H9 (cell line): ENCODE results near the gene VASN. TPM values are rescaled to one million over a fixed set of nuclear protein-coding genes. Genes with fewer than 3 reads are reported as not detected.

Source experiments
- DNase-seq: peaks from one replicate; pipeline ENCODE4 v3.0.0-alpha.2; 2017
- H2AFZ ChIP-seq: one replicate; pipeline ENCODE4 v1.6.1; 2013; ENCODE audit warnings: mild to moderate bottlenecking, low read length, control low read depth, moderate library complexity
- H2AK5ac ChIP-seq: 2 replicates; pipeline ENCODE4 v1.6.1; 2013; ENCODE audit warnings: low read length, control low read depth, mixed read lengths; ENCODE audit not compliant: insufficient read length
- H2BK120ac ChIP-seq: one replicate; pipeline ENCODE4 v1.6.1; 2013; ENCODE audit warnings: low read depth, mild to moderate bottlenecking, low read length, control low read depth, inconsistent platforms; ENCODE audit not compliant: poor library complexity, severe bottlenecking
- H2BK12ac ChIP-seq: 2 replicates; pipeline ENCODE4 v1.6.1; 2013; ENCODE audit warnings: low read length, control low read depth, mixed read lengths, low read depth; ENCODE audit not compliant: insufficient read length
- H2BK15ac ChIP-seq: 2 replicates; pipeline ENCODE4 v1.6.1; 2013; ENCODE audit warnings: low read depth, low read length, control low read depth
- H2BK20ac ChIP-seq: one replicate; pipeline ENCODE4 v1.6.1; 2013; ENCODE audit warnings: low read depth, mild to moderate bottlenecking, low read length, control low read depth, inconsistent platforms; ENCODE audit not compliant: poor library complexity, severe bottlenecking
- H2BK5ac ChIP-seq: 2 replicates; pipeline ENCODE4 v1.6.1; 2013; ENCODE audit warnings: low read length, control low read depth, mixed read lengths; ENCODE audit not compliant: insufficient read length
- H3K14ac ChIP-seq: 2 replicates; pipeline ENCODE4 v1.6.1; 2013; ENCODE audit warnings: low read length, control low read depth; ENCODE audit not compliant: insufficient read depth
- H3K18ac ChIP-seq: 2 replicates; pipeline ENCODE4 v1.6.1; 2013; ENCODE audit warnings: low read depth, mild to moderate bottlenecking, mixed read lengths, low read length, control low read depth; ENCODE audit not compliant: insufficient read length
- H3K23ac ChIP-seq: 2 replicates; pipeline ENCODE4 v1.6.1; 2013; ENCODE audit warnings: low read length, control low read depth, mixed read lengths, low read depth; ENCODE audit not compliant: insufficient read length
- H3K23me2 ChIP-seq: 2 replicates; pipeline ENCODE4 v1.6.1; 2013; ENCODE audit warnings: low read depth, mild to moderate bottlenecking, mixed read lengths, low read length, control low read depth; ENCODE audit not compliant: insufficient read length, poor library complexity, severe bottlenecking
- H3K27ac ChIP-seq: 2 replicates; pipeline ENCODE4 v1.5.1; 2013; ENCODE audit warnings: low read length, control low read depth, mixed read lengths, low read depth; ENCODE audit not compliant: insufficient read length
- H3K27me3 ChIP-seq: 2 replicates; pipeline ENCODE4 v1.6.1; 2013; ENCODE audit warnings: low read length, control low read depth, inconsistent platforms; ENCODE audit not compliant: insufficient read depth
- H3K4ac ChIP-seq: 2 replicates; pipeline ENCODE4 v1.6.1; 2013; ENCODE audit warnings: low read depth, mild to moderate bottlenecking, control low read depth, inconsistent platforms, low read length, moderate library complexity
- H3K4me1 ChIP-seq: 2 replicates; pipeline ENCODE4 v1.6.1; 2013; ENCODE audit warnings: low read length, control low read depth, inconsistent platforms; ENCODE audit not compliant: insufficient read depth
- H3K4me2 ChIP-seq: 2 replicates; pipeline ENCODE4 v1.6.1; 2013; ENCODE audit warnings: low read length, control low read depth, mixed read lengths; ENCODE audit not compliant: insufficient read length, insufficient read depth
- H3K56ac ChIP-seq: 2 replicates; pipeline ENCODE4 v1.6.1; 2013; ENCODE audit warnings: low read depth, mild to moderate bottlenecking, mixed read lengths, low read length, control low read depth; ENCODE audit not compliant: insufficient read length
- H3K79me1 ChIP-seq: 2 replicates; pipeline ENCODE4 v1.6.1; 2013; ENCODE audit warnings: low read depth, mild to moderate bottlenecking, moderate library complexity, low read length, control low read depth, inconsistent platforms; ENCODE audit not compliant: insufficient read depth, poor library complexity, severe bottlenecking
- H3K79me2 ChIP-seq: 2 replicates; pipeline ENCODE4 v1.6.1; 2013; ENCODE audit warnings: low read length, control low read depth, inconsistent platforms; ENCODE audit not compliant: insufficient read depth
- H3K9ac ChIP-seq: 2 replicates; pipeline ENCODE4 v1.6.1; 2013; ENCODE audit warnings: low read length, control low read depth, mixed read lengths; ENCODE audit not compliant: insufficient read length; ENCODE audit errors: extremely low read depth
- H3K9me3 ChIP-seq: one replicate; pipeline ENCODE4 v1.6.1; 2013; ENCODE audit warnings: low read depth, low read length, inconsistent platforms; ENCODE audit not compliant: control insufficient read depth
- H3T11ph ChIP-seq: one replicate; pipeline ENCODE4 v1.6.1; 2013; ENCODE audit warnings: mild to moderate bottlenecking, low read length, control low read depth, inconsistent platforms
- H4K20me1 ChIP-seq: one replicate; pipeline ENCODE4 v1.6.1; 2013; ENCODE audit not compliant: control insufficient read depth, insufficient read length, insufficient read depth
- H4K5ac ChIP-seq: 2 replicates; pipeline ENCODE4 v1.6.1; 2013; ENCODE audit warnings: low read depth, mild to moderate bottlenecking, mixed read lengths, low read length, control low read depth; ENCODE audit not compliant: insufficient read length
- H4K8ac ChIP-seq: replicated peaks from 2 replicates; pipeline ENCODE4 v1.6.1; 2013; ENCODE audit warnings: low read length, control low read depth, mixed read lengths, low read depth; ENCODE audit not compliant: insufficient read length
- H4K91ac ChIP-seq: 2 replicates; pipeline ENCODE4 v1.6.1; 2013; ENCODE audit warnings: low read depth, mild to moderate bottlenecking, moderate library complexity, mixed read lengths, low read length, control low read depth; ENCODE audit not compliant: insufficient read length
- H3K27ac Mint-ChIP-seq, 3 experiments: 2 replicates in 2 of 3; 3 replicates in 1 of 3; pipeline ENCODE4 v1.8.0; 2020 to 2021; ENCODE audit warnings: mixed read lengths in 3 of 3, mild to moderate bottlenecking in 1 of 3, moderate library complexity in 1 of 3
- H3K27me3 Mint-ChIP-seq: 2 replicates; pipeline ENCODE4 v1.8.0; 2021; ENCODE audit warnings: low read depth, mild to moderate bottlenecking, moderate library complexity, mixed read lengths
- H3K36me3 Mint-ChIP-seq, 3 experiments: 2 replicates in 2 of 3; 3 replicates in 1 of 3; pipeline ENCODE4 v1.8.0; 2020 to 2021; ENCODE audit warnings: low read depth in 3 of 3, mixed read lengths in 3 of 3; ENCODE audit not compliant: insufficient read depth in 1 of 3
- H3K4me1 Mint-ChIP-seq, 2 experiments: 2 replicates each; pipeline ENCODE4 v1.8.0; 2020; ENCODE audit warnings: mixed read lengths in 2 of 2
- H3K4me3 Mint-ChIP-seq, 2 experiments: 2 replicates in 1 of 2; 3 replicates in 1 of 2; pipeline ENCODE4 v1.8.0; 2020 to 2021; ENCODE audit warnings: mild to moderate bottlenecking in 2 of 2, mixed read lengths in 2 of 2, moderate library complexity in 1 of 2
- H3K9me3 Mint-ChIP-seq, 2 experiments: 2 replicates in 1 of 2; 3 replicates in 1 of 2; pipeline ENCODE4 v1.8.0; 2020; ENCODE audit warnings: mild to moderate bottlenecking in 2 of 2, mixed read lengths in 2 of 2, moderate library complexity in 1 of 2
- WGBS: extraction: QIAGEN DNeasy Blood & Tissue Kit; methylation state at CpG from one replicate; pipeline ENCODE4 v1.1.7; 2013; ENCODE audit warnings: missing lambda C conversion rate, low lambda C conversion rate, mixed read lengths; ENCODE audit not compliant: insufficient read length; ENCODE audit errors: extremely low coverage; 5-methylcytosine and 5-hydroxymethylcytosine counted together
- total RNA-seq: library from RNA; stranded (reverse); gene quantifications from 2 replicates; pipeline ENCODE4 v1.2.1, GENCODE V29; 2021
- TF ChIP-seq, protein P1 (sequence below): fragments of 200-600 bp; sonication (generic); conservative IDR thresholded peaks from 3 replicates; pipeline ENCODE4 v1.8.0; 2021; ENCODE audit warnings: antibody characterized with exemption, mild to moderate bottlenecking

VASN gene
- total RNA-seq, 1 experiment from 2014 or later = 11.0 TPM

DNA sequence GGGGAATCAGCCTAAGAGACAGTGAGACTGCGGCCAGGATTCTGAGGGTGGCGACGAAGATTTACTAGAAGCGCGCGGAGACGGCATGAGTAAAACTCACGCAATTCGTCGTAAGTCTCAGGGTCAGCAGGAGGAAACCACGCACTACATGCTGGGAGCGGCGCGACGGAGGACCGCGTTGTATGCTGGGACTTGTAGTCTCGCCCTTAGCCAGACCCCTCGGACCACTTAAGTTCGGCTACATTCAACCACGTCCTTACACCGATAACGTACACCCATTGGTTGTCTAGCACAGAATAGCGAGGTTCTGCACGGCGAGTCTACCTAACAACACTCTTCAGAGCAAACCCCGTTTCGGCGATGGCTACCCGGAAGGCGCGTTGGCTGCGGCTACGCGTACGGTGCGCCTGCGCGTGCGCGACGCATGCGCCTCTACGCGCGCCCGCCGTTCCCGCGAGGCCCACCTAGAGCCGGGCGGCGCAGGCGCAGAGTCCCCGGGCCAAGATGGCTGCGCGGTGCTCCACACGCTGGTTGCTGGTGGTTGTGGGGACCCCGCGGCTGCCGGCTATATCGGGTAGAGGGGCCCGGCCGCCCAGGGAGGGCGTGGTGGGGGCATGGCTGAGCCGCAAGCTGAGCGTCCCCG, 53.9 kb downstream of the VASN start, which contains the start of gene DNAJA3:
Gene DNAJA3 (plus strand): TSS at position 491 of the 643 bp plus-strand sequence. CDS start 14 bp downstream, at position 505.
- no peak within 1 kb of the TSS for H3K23ac ChIP-seq
- no peaks in the 10 kb centered on the region for H3K4me1 ChIP-seq
- Mint-ChIP-seq H3K9me3 (no peaks in the 10 kb centered on the region), H3K27me3 (no peaks in the 10 kb centered on the region), H3K4me1 (peaks cover 15 to 21% of the 10 kb centered on the region in 2 experiments), H3K27ac (peak within 1 kb of the TSS; percentile 98 to 99 (median 99)), H3K4me3 (peak within 1 kb of the TSS; percentile 99), H3K36me3 (peaks cover 12 to 16% (median 13%) of the 10 kb centered on the region in 3 experiments; a peak in 6 of 7 replicates)
- H3K79me2 ChIP-seq = peaks cover 12% of the 10 kb centered on the region; the same call in 1 of the 2 replicates
- H3K79me1 ChIP-seq = no peaks in the 10 kb centered on the region
- H3T11ph ChIP-seq = no peak within 1 kb of the TSS
- peak within 1 kb of the TSS; percentile 35 for H2AFZ ChIP-seq
- peak; percentile 91 for DNase-seq
- H4K91ac ChIP-seq = no peak within 1 kb of the TSS
- H3K23me2 ChIP-seq = peaks cover 7% of the 10 kb centered on the region
- TF ChIP-seq, protein P1, sequence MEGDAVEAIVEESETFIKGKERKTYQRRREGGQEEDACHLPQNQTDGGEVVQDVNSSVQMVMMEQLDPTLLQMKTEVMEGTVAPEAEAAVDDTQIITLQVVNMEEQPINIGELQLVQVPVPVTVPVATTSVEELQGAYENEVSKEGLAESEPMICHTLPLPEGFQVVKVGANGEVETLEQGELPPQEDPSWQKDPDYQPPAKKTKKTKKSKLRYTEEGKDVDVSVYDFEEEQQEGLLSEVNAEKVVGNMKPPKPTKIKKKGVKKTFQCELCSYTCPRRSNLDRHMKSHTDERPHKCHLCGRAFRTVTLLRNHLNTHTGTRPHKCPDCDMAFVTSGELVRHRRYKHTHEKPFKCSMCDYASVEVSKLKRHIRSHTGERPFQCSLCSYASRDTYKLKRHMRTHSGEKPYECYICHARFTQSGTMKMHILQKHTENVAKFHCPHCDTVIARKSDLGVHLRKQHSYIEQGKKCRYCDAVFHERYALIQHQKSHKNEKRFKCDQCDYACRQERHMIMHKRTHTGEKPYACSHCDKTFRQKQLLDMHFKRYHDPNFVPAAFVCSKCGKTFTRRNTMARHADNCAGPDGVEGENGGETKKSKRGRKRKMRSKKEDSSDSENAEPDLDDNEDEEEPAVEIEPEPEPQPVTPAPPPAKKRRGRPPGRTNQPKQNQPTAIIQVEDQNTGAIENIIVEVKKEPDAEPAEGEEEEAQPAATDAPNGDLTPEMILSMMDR = no peak
- no CpG with 5 or more reads among the region's 68 CpGs for WGBS
- no peak within 1 kb of the TSS for H2AK5ac ChIP-seq
- H2BK15ac ChIP-seq = no peak within 1 kb of the TSS
- H3K9ac ChIP-seq = peak within 1 kb of the TSS; percentile 89
- H3K18ac ChIP-seq = peak within 1 kb of the TSS; percentile 83
- H4K5ac ChIP-seq = no peak within 1 kb of the TSS
- no peak within 1 kb of the TSS for H2BK5ac ChIP-seq
- peak within 1 kb of the TSS; percentile 2 for H3K56ac ChIP-seq
- H2BK20ac ChIP-seq = no peak within 1 kb of the TSS
- peak within 1 kb of the TSS; percentile 35 for H3K27ac ChIP-seq
- H4K20me1 ChIP-seq = no peaks in the 10 kb centered on the region
- no peak within 1 kb of the TSS for H2BK120ac ChIP-seq
- H3K27me3 ChIP-seq = no peaks in the 10 kb centered on the region
- peak within 1 kb of the TSS; percentile 99 for H3K4me2 ChIP-seq
- H3K4ac ChIP-seq = no peak within 1 kb of the TSS
- H4K8ac ChIP-seq = no peak within 1 kb of the TSS
- no peak within 1 kb of the TSS for H2BK12ac ChIP-seq
- no peaks in the 10 kb centered on the region for H3K9me3 ChIP-seq
- peak within 1 kb of the TSS; percentile 84 for H3K14ac ChIP-seq
